ENCODE data around the gene ASIC3.

GRCh38 chr7:151020231-151020630 lies 28.1 kb upstream of the ASIC3 start:
- TF ChIP-seq POLR2A (IDR thresholded peaks at IDR 0.05) (no peak), CTCF (IDR thresholded peaks at IDR 0.05) (no peak), POLR2AphosphoS5 (IDR thresholded peaks at IDR 0.05) (no peak)

Measured in prostate gland (tissue), 2 donors.